Keratinocyte (primary cell): ENCODE results near the gene DAPK2. TPM values are rescaled to one million over a fixed set of nuclear protein-coding genes. Genes with fewer than 3 reads are reported as not detected.

Experiments
- DNase-seq: peaks from one replicate; pipeline ENCODE4 v3.0.0-alpha.2; 2011; ENCODE audit warnings: low read depth, missing footprints, low spot score
- FAIRE-seq: peaks from 2 replicates; lab custom pipeline; 2011; peaks lifted over from hg19 to GRCh38; lab: Jason Lieb, UNC
- H2AFZ ChIP-seq: 2 replicates; pipeline ENCODE4 v1.6.0; 2012; ENCODE audit warnings: low read length, control low read depth, inconsistent platforms; ENCODE audit not compliant: control insufficient read depth
- H3K27ac ChIP-seq: 2 replicates; pipeline ENCODE4 v1.5.1; 2011; ENCODE audit warnings: low read length; ENCODE audit not compliant: control insufficient read depth, insufficient read depth
- H3K27me3 ChIP-seq: 3 replicates; pipeline ENCODE4 v1.6.0; 2011; ENCODE audit warnings: low read length; ENCODE audit not compliant: control insufficient read depth, insufficient read depth; ENCODE audit errors: extremely low read depth
- H3K36me3 ChIP-seq, 2 experiments: 2 replicates in 1 of 2; 3 replicates in 1 of 2; pipeline ENCODE4 v1.5.1; 2011; ENCODE audit warnings: low read length in 2 of 2, mild to moderate bottlenecking in 1 of 2; ENCODE audit not compliant: control insufficient read depth in 2 of 2, insufficient read depth in 2 of 2; ENCODE audit errors: extremely low read depth in 1 of 2
- H3K4me1 ChIP-seq: 3 replicates; pipeline ENCODE4 v1.5.1; 2011; ENCODE audit warnings: low read length; ENCODE audit not compliant: control insufficient read depth, insufficient read depth; ENCODE audit errors: extremely low read depth
- H3K4me2 ChIP-seq: 3 replicates; pipeline ENCODE4 v1.6.0; 2011; ENCODE audit warnings: low read depth, low read length; ENCODE audit not compliant: control insufficient read depth, insufficient read depth; ENCODE audit errors: extremely low read depth
- H3K4me3 ChIP-seq, 3 experiments: fragments of 200-600 bp in 1 of 3; sonication (generic) in 1 of 3; 2 replicates in 2 of 3; 3 replicates in 1 of 3; pipeline ENCODE4 v1.5.1; 2011 to 2016; ENCODE audit warnings: low read length in 3 of 3, mild to moderate bottlenecking in 3 of 3, control low read depth in 2 of 3, inconsistent platforms in 1 of 3, low read depth in 1 of 3, mixed read lengths in 1 of 3, mixed run types in 1 of 3, moderate library complexity in 1 of 3; ENCODE audit not compliant: control insufficient read depth in 2 of 3, insufficient read depth in 2 of 3; ENCODE audit errors: extremely low read depth in 1 of 3
- H3K79me2 ChIP-seq: 2 replicates; pipeline ENCODE4 v1.6.0; 2012; ENCODE audit warnings: low read length; ENCODE audit not compliant: control insufficient read depth, insufficient read depth
- H3K9ac ChIP-seq: 3 replicates; pipeline ENCODE4 v1.6.0; 2011; ENCODE audit warnings: low read length; ENCODE audit not compliant: control insufficient read depth, insufficient read depth; ENCODE audit errors: extremely low read depth
- H3K9me1 ChIP-seq: 3 replicates; pipeline ENCODE4 v1.6.0; 2011; ENCODE audit warnings: low read length; ENCODE audit not compliant: control insufficient read depth, insufficient read depth; ENCODE audit errors: extremely low read depth
- H3K9me3 ChIP-seq: 2 replicates; pipeline ENCODE4 v1.5.1; 2012; ENCODE audit warnings: low read depth, low read length; ENCODE audit not compliant: control insufficient read depth
- H4K20me1 ChIP-seq: 3 replicates; pipeline ENCODE4 v1.6.0; 2011; ENCODE audit warnings: low read length; ENCODE audit not compliant: control insufficient read depth, insufficient read depth; ENCODE audit errors: extremely low read depth
- EZH2 ChIP-seq: IDR thresholded peaks from one replicate; pipeline ENCODE4 v1.6.1; 2012; ENCODE audit warnings: inconsistent platforms, mild to moderate bottlenecking, low read length, moderate library complexity
- dilution Hi-C: fragments of 300-500 bp; cut with MboI; formaldehyde crosslinking; loops from one replicate; pipeline ENCODE4 v1.7.0; 2020; ENCODE audit warnings: low sequenced_read_pairs; ENCODE audit not compliant: extremely low pct_ligation_motif_present
- polyA plus RNA-seq, 5 experiments: library from polyadenylated mRNA; depleted of rRNA in 3 of 5; stranded (reverse) in 3 of 5; stranded (forward) in 1 of 5; unstranded in 1 of 5; fragments of >200 nt; gene quantifications; 1 replicate in 1 of 5; 2 replicates in 3 of 5; 3 replicates in 1 of 5; pipeline versions ENCODE4 v1.2.1 to v1.2.3, GENCODE V29; 2011 to 2012; ENCODE audit warnings: missing spikeins in 2 of 5, low read depth in 1 of 5, low replicate concordance in 1 of 5
- TF ChIP-seq, protein P1 (sequence below), 3 experiments: IDR thresholded peaks in 1 of 3; conservative IDR thresholded peaks in 1 of 3; optimal IDR thresholded peaks in 1 of 3; 2 replicates in 2 of 3; 3 replicates in 1 of 3; pipeline versions ENCODE3 to v1.5.1; 2011; ENCODE audit warnings: low read length in 3 of 3, mild to moderate bottlenecking in 3 of 3, moderate library complexity in 2 of 3, control low read depth in 1 of 3, inconsistent platforms in 1 of 3; ENCODE audit not compliant: insufficient read depth in 2 of 3; ENCODE audit errors: extremely low read depth in 1 of 3

The DAPK2 gene
- polyA plus RNA-seq, 1 donor (not counting 4 experiments of a cell fraction or from before 2014, with no cell fraction given) = 1.4 TPM

DNA sequence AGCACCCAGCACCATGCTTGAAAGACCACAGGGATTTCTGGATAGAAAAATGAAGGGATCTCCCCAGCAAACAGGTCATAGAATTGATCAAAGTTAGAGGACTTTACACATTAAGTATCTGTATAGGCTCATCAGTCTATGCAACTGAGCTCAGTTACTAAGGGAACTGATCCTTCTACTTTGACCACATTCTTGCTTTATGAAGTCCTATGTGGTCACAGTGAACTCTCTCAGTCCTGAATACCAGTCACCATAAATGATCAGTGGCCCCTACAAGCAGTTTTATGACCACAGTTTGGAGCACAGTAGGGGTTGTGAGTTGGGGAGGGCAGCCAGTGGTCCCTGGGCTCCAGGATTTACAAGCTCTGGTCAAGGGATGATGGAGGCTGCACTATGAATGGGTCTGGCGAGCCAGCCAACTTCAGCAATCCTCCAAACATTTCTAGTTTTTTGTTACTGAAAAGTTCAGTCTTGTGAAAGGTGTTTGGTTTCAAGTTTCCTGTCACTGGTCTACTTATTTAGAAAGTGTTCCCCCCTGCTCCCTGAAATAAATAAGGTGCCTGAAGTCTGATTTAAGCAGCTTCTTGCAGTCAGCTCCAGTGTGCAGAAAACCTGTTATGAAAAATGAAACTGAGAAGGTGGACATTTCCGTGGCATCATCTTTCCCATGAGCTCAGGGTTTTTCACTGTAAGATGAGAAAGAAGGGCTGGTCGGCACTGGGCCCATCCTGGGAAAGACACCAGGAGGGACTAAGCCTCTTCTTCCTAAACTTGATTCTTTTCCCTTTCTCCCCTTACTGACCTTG is 75.5 kb downstream of the DAPK2 start:
- no peak overlapping the region for H3K9ac ChIP-seq
- DNase-seq (no peak), FAIRE-seq (no peak)
- dilution Hi-C loops = no loop called here
- H2AFZ ChIP-seq = no peak overlapping the region
- H3K79me2 ChIP-seq = no peaks in the 10 kb centered on the region
- H3K9me1 ChIP-seq = no peaks in the 10 kb centered on the region
- H3K4me2 ChIP-seq = no peak overlapping the region
- no peak overlapping the region for H3K27ac ChIP-seq
- no peaks in the 10 kb centered on the region for H3K9me3 ChIP-seq
- TF ChIP-seq, protein P1, sequence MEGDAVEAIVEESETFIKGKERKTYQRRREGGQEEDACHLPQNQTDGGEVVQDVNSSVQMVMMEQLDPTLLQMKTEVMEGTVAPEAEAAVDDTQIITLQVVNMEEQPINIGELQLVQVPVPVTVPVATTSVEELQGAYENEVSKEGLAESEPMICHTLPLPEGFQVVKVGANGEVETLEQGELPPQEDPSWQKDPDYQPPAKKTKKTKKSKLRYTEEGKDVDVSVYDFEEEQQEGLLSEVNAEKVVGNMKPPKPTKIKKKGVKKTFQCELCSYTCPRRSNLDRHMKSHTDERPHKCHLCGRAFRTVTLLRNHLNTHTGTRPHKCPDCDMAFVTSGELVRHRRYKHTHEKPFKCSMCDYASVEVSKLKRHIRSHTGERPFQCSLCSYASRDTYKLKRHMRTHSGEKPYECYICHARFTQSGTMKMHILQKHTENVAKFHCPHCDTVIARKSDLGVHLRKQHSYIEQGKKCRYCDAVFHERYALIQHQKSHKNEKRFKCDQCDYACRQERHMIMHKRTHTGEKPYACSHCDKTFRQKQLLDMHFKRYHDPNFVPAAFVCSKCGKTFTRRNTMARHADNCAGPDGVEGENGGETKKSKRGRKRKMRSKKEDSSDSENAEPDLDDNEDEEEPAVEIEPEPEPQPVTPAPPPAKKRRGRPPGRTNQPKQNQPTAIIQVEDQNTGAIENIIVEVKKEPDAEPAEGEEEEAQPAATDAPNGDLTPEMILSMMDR (optimal IDR thresholded peaks at IDR 0.05 in 1 of 3, IDR thresholded peaks at IDR 0.05 in 1 of 3, conservative IDR thresholded peaks at IDR 0.05 in 1 of 3; ENCODE audit: extremely low read depth in 1 of 3, insufficient read depth in 2 of 3, low read length in 3 of 3) = no peak
- TF ChIP-seq EZH2 = no peak
- peaks cover 6% of the 10 kb centered on the region for H3K4me1 ChIP-seq
- H3K4me3 ChIP-seq = no peak overlapping the region
- H4K20me1 ChIP-seq = no peaks in the 10 kb centered on the region
- H3K36me3 ChIP-seq = no peaks in the 10 kb centered on the region
- H3K27me3 ChIP-seq = no peaks in the 10 kb centered on the region

DNA sequence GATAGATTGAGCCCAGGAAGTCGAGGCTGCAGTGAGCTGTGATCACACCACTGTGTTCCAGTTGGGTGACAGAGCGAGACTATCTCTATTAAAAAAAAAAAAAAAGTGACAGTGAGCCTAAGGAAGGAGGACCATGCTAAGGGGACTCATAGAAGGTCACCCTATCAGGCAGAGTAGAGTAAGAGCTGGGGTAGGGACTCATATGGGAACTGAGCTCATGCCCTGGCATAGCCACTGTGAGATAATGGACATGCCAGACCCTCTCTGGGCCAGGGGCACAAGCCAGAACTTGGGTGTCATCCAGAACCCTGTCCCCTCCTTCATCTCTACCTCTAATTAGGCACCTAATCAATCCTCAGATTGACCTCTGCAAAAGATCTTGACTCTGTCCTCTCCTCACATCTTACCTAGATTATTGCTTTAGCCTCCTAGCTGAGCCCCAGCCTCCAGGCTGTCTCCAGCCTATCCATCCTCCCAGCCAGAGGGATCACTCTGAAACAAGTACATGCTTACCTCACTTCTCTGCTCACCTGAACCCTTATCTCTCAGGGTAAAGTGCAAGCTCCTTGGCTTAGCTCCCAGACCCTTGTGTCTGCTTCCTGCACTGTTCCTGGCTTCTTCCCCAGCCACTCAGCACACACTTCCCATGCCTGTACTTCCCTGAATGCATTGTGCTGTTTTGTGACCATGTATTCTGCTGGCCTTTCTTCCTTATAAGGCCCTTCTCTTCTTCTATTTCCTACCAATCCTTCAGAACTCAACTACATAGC is 76.4 kb downstream of the DAPK2 start:
- TF ChIP-seq, protein P1 (optimal IDR thresholded peaks at IDR 0.05 in 1 of 3, IDR thresholded peaks at IDR 0.05 in 1 of 3, conservative IDR thresholded peaks at IDR 0.05 in 1 of 3; ENCODE audit: extremely low read depth in 1 of 3, insufficient read depth in 2 of 3, low read length in 3 of 3) = no peak
- TF ChIP-seq EZH2 = no peak
- no peak overlapping the region for H3K4me2 ChIP-seq
- H3K79me2 ChIP-seq = no peaks in the 10 kb centered on the region
- H3K27me3 ChIP-seq = no peaks in the 10 kb centered on the region
- no peak overlapping the region for H2AFZ ChIP-seq
- DNase-seq = no peak
- H4K20me1 ChIP-seq = no peaks in the 10 kb centered on the region
- no peak overlapping the region for H3K9ac ChIP-seq
- no peaks in the 10 kb centered on the region for H3K9me1 ChIP-seq
- no peak overlapping the region for H3K27ac ChIP-seq
- no peak overlapping the region for H3K4me3 ChIP-seq
- H3K9me3 ChIP-seq = no peaks in the 10 kb centered on the region
- peaks cover 6% of the 10 kb centered on the region for H3K4me1 ChIP-seq
- FAIRE-seq = peak; percentile 13
- dilution Hi-C loops = no loop called here
- H3K36me3 ChIP-seq = no peaks in the 10 kb centered on the region
